D721Med (cell line): ENCODE results near the gene RPL35.
"Not testable (repeated sequence)": the region's sequence is repeated elsewhere in the genome, so short reads cannot be mapped to it uniquely, and the experiment has no call there.

Experiments used
- DNase-seq: peaks from one replicate; pipeline ENCODE4 v3.0.0; 2011; ENCODE audit warnings: low spot score; ENCODE audit not compliant: insufficient read length
- FAIRE-seq: peaks from 2 replicates; lab custom pipeline; 2011; peaks lifted over from hg19 to GRCh38; lab: Jason Lieb, UNC
- CTCF ChIP-seq: IDR thresholded peaks from 2 replicates; pipeline ENCODE4 v1.5.1; 2012; ENCODE audit warnings: mild to moderate bottlenecking, control low read depth; ENCODE audit not compliant: insufficient read depth; ENCODE audit errors: missing control alignments

RPL35 gene

GRCh38 chr9:124840300-124840833, 21.4 kb downstream of the RPL35 start:
- peak; percentile 19 for TF ChIP-seq CTCF
- no peak for DNase-seq
- no peak for FAIRE-seq

- TF ChIP-seq CTCF = no peak
- no peak for DNase-seq
- no peak for FAIRE-seq
Observed at GRCh38 chr9:124839612-124840299, 22.0 kb downstream of the RPL35 start.

GRCh38 chr9:124838567-124839275, 23.0 kb downstream of the RPL35 start:
- FAIRE-seq, DNase-seq: not testable (repeated sequence)

- FAIRE-seq = not testable (repeated sequence)
Observed at GRCh38 chr9:124838132-124838531, 23.6 kb downstream of the RPL35 start.

GRCh38 chr9:124835026-124835557, 26.7 kb downstream of the RPL35 start:
- DNase-seq (no peak), FAIRE-seq (no peak)
- no peak for TF ChIP-seq CTCF

More at GRCh38 chr9:124838132-124838531, 23.6 kb downstream of the RPL35 start:
- not testable (repeated sequence) for DNase-seq

- no peak for DNase-seq
- FAIRE-seq = no peak
- no peak for TF ChIP-seq CTCF
Observed at GRCh38 chr9:124834591-124834990, 27.2 kb downstream of the RPL35 start.

GRCh38 chr9:124831642-124832364, 30.0 kb downstream of the RPL35 start:
- DNase-seq (no peak), FAIRE-seq (no peak)
- TF ChIP-seq CTCF = no peak
